HepG2 (cell line): ENCODE measurements around the gene CNIH3. TPM values are rescaled to one million over a fixed set of nuclear protein-coding genes. Genes with fewer than 3 reads are reported as not detected.

Experiments
- ATAC-seq: fragments of 200-7000 bp; cut with Tn5 transposase; 3 replicates; pipeline ENCODE4 v1.9.1; 2020; ENCODE audit warnings: mild to moderate bottlenecking, moderate library complexity
- BruUV-seq: library from RNA; stranded (reverse); fragments of 400-500 nt; replicated peaks from 2 replicates; lab custom pipeline; 2021; lab: Mats Ljungman, UMichigan
- CTCF ChIA-PET: fragments of 300-600 bp; formaldehyde crosslinking; extraction: SDS; loops from one replicate; lab custom pipeline; 2021; ENCODE audit warnings: low total read pairs, inconsistent platforms, low intra/inter-chr PET ratio; lab: Yijun Ruan, JAX
- POLR2A ChIA-PET: fragments of 350-600 bp; sonication (Branson Sonifier 250); formaldehyde crosslinking; loops from one replicate; lab custom pipeline; 2020; ENCODE audit warnings: antibody characterized with exemption, inconsistent platforms; lab: Yijun Ruan, JAX
- DNase-seq: peaks from one replicate; pipeline ENCODE4 v3.0.0-alpha.2; 2015; ENCODE audit warnings: low spot score
- FAIRE-seq: peaks from 3 replicates; lab custom pipeline; 2011; peaks lifted over from hg19 to GRCh38; lab: Jason Lieb, UNC
- H2AFZ ChIP-seq: one replicate; pipeline ENCODE4 v1.6.1; 2011; ENCODE audit warnings: low read length, inconsistent platforms
- H3K27ac ChIP-seq: fragments of 300-600 bp; 3 replicates; pipeline ENCODE4 v1.8.0; 2011; ENCODE audit warnings: mixed run types, mild to moderate bottlenecking, mixed read lengths, low read length, inconsistent platforms; ENCODE audit not compliant: insufficient read depth; ENCODE audit errors: extremely low read length
- H3K27me3 ChIP-seq, 2 experiments: fragments of 200-600 bp in 1 of 2; 2 replicates in 1 of 2; 3 replicates in 1 of 2; pipeline versions ENCODE4 v1.6.0 to v1.8.0; 2011; ENCODE audit warnings: low read length in 2 of 2, mild to moderate bottlenecking in 2 of 2, moderate library complexity in 2 of 2, inconsistent platforms in 1 of 2; ENCODE audit not compliant: insufficient read depth in 2 of 2, control insufficient read depth in 1 of 2
- H3K36me3 ChIP-seq, 2 experiments: fragments of 200-600 bp in 1 of 2; replicated peaks in 1 of 2; 2 replicates in 1 of 2; 3 replicates in 1 of 2; pipeline versions ENCODE4 v1.5.1 to v1.8.0; 2011; ENCODE audit warnings: low read length in 2 of 2, inconsistent platforms in 1 of 2; ENCODE audit not compliant: insufficient read depth in 2 of 2, control insufficient read depth in 1 of 2
- H3K4me1 ChIP-seq: 2 replicates; pipeline ENCODE4 v1.5.1; 2012; ENCODE audit warnings: low read length, inconsistent platforms; ENCODE audit not compliant: insufficient read depth
- H3K4me2 ChIP-seq: 2 replicates; pipeline ENCODE4 v1.6.0; 2011; ENCODE audit warnings: low read depth, low read length, inconsistent platforms
- H3K4me3 ChIP-seq, 3 experiments: fragments of 200-600 bp in 1 of 3; sonication (generic), shearing (Covaris generic) in 1 of 3; replicated peaks in 1 of 3; 2 replicates each; pipeline ENCODE4 v1.5.1; 2011 to 2016; ENCODE audit warnings: low read length in 3 of 3, inconsistent platforms in 2 of 3, low read depth in 2 of 3, mild to moderate bottlenecking in 2 of 3, control low read depth in 1 of 3, mixed read lengths in 1 of 3; ENCODE audit not compliant: insufficient read depth in 1 of 3
- H3K79me2 ChIP-seq: one replicate; pipeline ENCODE4 v1.6.1; 2011; ENCODE audit warnings: low read length, inconsistent platforms; ENCODE audit not compliant: insufficient read depth
- H3K9ac ChIP-seq: 2 replicates; pipeline ENCODE4 v1.6.0; 2011; ENCODE audit warnings: mild to moderate bottlenecking, low read depth, low read length, inconsistent platforms; ENCODE audit not compliant: insufficient read depth
- H3K9me3 ChIP-seq: 2 replicates; pipeline ENCODE4 v1.5.1; 2012; ENCODE audit warnings: mild to moderate bottlenecking, low read length
- H4K20me1 ChIP-seq: 2 replicates; pipeline ENCODE4 v1.6.0; 2011; ENCODE audit warnings: inconsistent platforms, mild to moderate bottlenecking, low read length, moderate library complexity; ENCODE audit not compliant: insufficient read depth
- ARID5B ChIP-seq: IDR thresholded peaks from 2 replicates; pipeline ENCODE4 v1.4.0; 2020; ENCODE audit warnings: mild to moderate bottlenecking, missing genetic modification reagents
- DR1 ChIP-seq: sonication (generic); formaldehyde crosslinking; IDR thresholded peaks from 2 replicates; pipeline ENCODE4 v1.8.0; 2021; ENCODE audit warnings: mild to moderate bottlenecking, missing genetic modification reagents, inconsistent platforms
- ISX ChIP-seq: sonication (generic); formaldehyde crosslinking; conservative IDR thresholded peaks from 2 replicates; pipeline ENCODE4 v1.5.0; 2020; ENCODE audit warnings: missing genetic modification reagents
- TEAD2 ChIP-seq: sonication (generic); formaldehyde crosslinking; IDR thresholded peaks from 2 replicates; pipeline ENCODE4 v1.9.0; 2021; ENCODE audit warnings: missing genetic modification reagents
- ZNF343 ChIP-seq: sonication (generic); formaldehyde crosslinking; IDR thresholded peaks from 2 replicates; pipeline ENCODE4 v1.4.0; 2020; ENCODE audit warnings: mild to moderate bottlenecking, missing genetic modification reagents
- ZNF770 ChIP-seq: sonication (generic); formaldehyde crosslinking; IDR thresholded peaks from 2 replicates; pipeline ENCODE4 v1.5.0; 2020; ENCODE audit warnings: mild to moderate bottlenecking, missing genetic modification reagents
- ZUFSP ChIP-seq: sonication (generic); formaldehyde crosslinking; IDR thresholded peaks from 2 replicates; pipeline ENCODE4 v1.9.0; 2021; ENCODE audit warnings: missing genetic modification reagents, mild to moderate bottlenecking, borderline replicate concordance
- WGBS: methylation state at CpG from one replicate; pipeline ENCODE4 v1.1.6; 2017; ENCODE audit warnings: low lambda C conversion rate; 5-methylcytosine and 5-hydroxymethylcytosine counted together
- in situ Hi-C: cut with HindIII; loops from 2 replicates; pipeline ENCODE4 v1.10.0; 2017; ENCODE audit warnings: low pct_unique_long_range_greater_than_20kb; ENCODE audit not compliant: extremely low pct_ligation_motif_present
- intact Hi-C: fragments of 100-400 bp; cut with micrococcal nuclease; formaldehyde crosslinking; loops from one replicate; pipeline ENCODE4 v1.10.0; 2022; ENCODE audit not compliant: unreplicated experiment
- polyA plus RNA-seq, 8 experiments: library from polyadenylated mRNA; depleted of rRNA in 3 of 8; stranded (reverse) in 7 of 8; unstranded in 1 of 8; fragments of >200 nt; fragmentation: Illumina TruSeq in 4 of 8; extraction: Trizol in 4 of 8; gene quantifications; 2 replicates each; pipeline versions ENCODE4 v1.2.1 to v1.2.3, GENCODE V29; 2011 to 2016; ENCODE audit warnings: low read depth in 4 of 8, missing spikeins in 1 of 8, mixed read lengths in 1 of 8; ENCODE audit not compliant: insufficient read depth in 1 of 8
- total RNA-seq, 5 experiments: library from RNA; depleted of rRNA; stranded (reverse); fragments of >200 nt; fragmentation: Illumina TruSeq; extraction: Trizol; gene quantifications; 2 replicates each; pipeline ENCODE4 v1.2.3, GENCODE V29; 2016; ENCODE audit warnings: low read depth in 1 of 5

Gene CNIH3
- total and polyA plus RNA-seq, 2 of the 13 experiments (the other 11 are each of a cell fraction or from before 2014, with no cell fraction given): 0.36 to 1.1 TPM

GRCh38 chr1:224613486-224613885, 2.6 kb upstream of the CNIH3 start:
- ATAC-seq (no peak), DNase-seq (no peak), FAIRE-seq (no peak)
- Histone ChIP-seq H3K9me3 (no peaks in the 10 kb centered on the region), H3K4me2 (no peak overlapping the region), H4K20me1 (no peaks in the 10 kb centered on the region), H3K9ac (no peak overlapping the region), H2AFZ (no peak overlapping the region), H3K4me3 (no peak overlapping the region), H3K27ac (no peak overlapping the region), H3K27me3 (peaks cover 1 to 34% of the 10 kb centered on the region in 2 experiments; a peak in 4 of 5 replicates)
- POLR2A ChIA-PET: no interaction called here
- intact Hi-C loops: no loop called here
- 29% methylated on average over 6 of the region's 6 CpGs for WGBS
- BruUV-seq: no TSS peak
- TF ChIP-seq ARID5B (CRISPR knock-in tag) (no peak), ISX (CRISPR knock-in tag) (no peak), ZNF770 (CRISPR knock-in tag) (no peak), DR1 (CRISPR knock-in tag) (no peak), TEAD2 (CRISPR knock-in tag) (no peak), ZNF343 (CRISPR knock-in tag) (no peak), ZUFSP (no peak)
- TF ChIP-seq, all 625 proteins: peak for 0
- Histone ChIP-seq H3K36me3 (no peaks in the 10 kb centered on the region), H3K4me1 (no peaks in the 10 kb centered on the region), H3K79me2 (no peaks in the 10 kb centered on the region)
- CTCF ChIA-PET: no interaction called here
- in situ Hi-C loops: no loop called here
